SKM-1 (cell line): ENCODE results near the gene IHH.
A peak's percentile ranks its signal among the peaks of the same experiment; 100 is the strongest.

Experiments used
- DNase-seq: peaks from one replicate; lab custom pipeline; 2025; ENCODE audit not compliant: unreplicated experiment; lab: John Stamatoyannopoulos, UW

The IHH gene

GRCh38 chr2:219078126-219078525 lies 17.4 kb upstream of the IHH start:
- no peak for DNase-seq

- peak; percentile 59 for DNase-seq
Measured at GRCh38 chr2:219076253-219076652, 15.5 kb upstream of the IHH start.

DNA sequence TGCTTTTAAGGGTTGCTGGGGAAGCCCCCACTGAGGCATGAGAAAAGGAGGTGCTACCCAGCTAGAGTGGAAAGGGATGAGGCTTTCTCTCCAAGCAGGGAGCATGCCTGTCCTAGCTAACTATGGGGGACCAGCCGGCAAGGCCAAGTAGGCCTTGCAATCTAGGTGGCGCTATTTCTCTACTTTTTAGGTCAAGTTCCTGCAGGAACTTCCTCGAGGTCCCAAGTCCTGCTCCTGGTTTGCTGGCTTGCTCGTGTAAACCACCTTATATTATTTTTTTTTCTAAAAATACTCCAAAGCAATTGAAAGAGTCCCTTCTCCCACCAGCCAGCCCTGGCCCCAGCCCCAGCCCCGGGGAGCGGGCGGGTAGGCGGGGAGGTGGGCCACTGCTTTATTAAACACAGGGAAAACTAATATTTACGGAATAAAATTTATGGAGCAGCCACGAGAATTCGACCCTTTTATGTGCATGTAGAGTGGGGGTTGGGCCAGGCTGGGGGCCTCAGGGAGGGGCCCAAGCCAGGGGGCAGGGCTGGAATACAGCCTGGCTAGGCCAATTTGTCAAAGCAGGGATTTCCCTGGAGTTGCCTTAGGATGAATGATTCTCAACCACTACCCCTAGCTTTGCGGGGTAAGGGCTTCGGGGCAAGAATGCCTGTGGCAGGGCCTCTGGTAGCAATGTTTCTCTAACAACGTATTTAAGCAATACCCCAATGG lies 12.8 kb upstream of the IHH start:
- peak; percentile 58 for DNase-seq

DNA sequence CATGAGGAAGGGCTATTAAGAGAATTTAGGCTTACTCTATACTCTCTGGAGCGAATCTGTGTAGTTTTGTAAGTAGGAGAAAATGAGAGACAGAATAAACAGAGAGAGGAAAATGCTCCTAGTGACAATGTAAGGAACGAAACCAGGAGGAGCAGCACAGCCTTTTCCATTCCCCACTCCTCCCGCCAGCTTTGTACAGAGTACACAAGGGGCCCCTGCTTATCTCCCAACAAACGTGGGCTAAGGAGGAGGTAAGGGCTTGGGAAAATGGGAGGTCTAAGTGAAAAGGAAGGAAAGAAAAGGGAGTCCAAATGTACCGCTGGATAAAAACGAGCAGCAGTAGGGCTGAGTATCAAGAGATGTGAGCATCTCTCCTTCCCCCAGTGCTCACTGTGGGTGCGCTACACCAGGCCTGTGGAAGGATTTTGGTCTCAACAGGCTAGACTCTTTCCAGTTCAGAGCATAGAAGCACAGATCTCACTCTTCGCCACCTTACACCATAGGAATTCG lies 12.1 kb upstream of the IHH start:
- no peak for DNase-seq

- no peak for DNase-seq
Measured at GRCh38 chr2:219071131-219071816, 10.6 kb upstream of the IHH start.

DNA sequence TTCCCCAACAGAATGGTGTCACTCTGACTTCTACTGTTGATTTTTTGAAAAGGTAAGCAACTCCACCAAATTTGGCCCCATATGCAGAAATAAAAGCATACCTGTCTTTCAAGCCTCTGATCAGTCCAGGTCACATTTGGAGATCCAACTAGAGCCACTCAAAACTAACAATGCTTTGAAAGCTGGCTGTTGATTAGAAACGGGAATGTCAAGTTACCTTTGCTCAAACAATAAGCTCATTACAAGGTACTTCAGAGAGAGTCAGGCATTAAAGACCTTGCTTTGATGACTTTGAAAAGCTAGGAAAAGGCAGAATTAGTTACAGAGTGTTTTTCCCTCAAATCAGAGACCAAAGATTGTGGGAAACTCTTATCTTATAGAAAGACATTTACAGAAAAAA lies 4.8 kb upstream of the IHH start:
- no peak for DNase-seq

GRCh38 chr2:219062081-219062480 lies 1.4 kb upstream of the IHH start:
- DNase-seq = no peak

DNA sequence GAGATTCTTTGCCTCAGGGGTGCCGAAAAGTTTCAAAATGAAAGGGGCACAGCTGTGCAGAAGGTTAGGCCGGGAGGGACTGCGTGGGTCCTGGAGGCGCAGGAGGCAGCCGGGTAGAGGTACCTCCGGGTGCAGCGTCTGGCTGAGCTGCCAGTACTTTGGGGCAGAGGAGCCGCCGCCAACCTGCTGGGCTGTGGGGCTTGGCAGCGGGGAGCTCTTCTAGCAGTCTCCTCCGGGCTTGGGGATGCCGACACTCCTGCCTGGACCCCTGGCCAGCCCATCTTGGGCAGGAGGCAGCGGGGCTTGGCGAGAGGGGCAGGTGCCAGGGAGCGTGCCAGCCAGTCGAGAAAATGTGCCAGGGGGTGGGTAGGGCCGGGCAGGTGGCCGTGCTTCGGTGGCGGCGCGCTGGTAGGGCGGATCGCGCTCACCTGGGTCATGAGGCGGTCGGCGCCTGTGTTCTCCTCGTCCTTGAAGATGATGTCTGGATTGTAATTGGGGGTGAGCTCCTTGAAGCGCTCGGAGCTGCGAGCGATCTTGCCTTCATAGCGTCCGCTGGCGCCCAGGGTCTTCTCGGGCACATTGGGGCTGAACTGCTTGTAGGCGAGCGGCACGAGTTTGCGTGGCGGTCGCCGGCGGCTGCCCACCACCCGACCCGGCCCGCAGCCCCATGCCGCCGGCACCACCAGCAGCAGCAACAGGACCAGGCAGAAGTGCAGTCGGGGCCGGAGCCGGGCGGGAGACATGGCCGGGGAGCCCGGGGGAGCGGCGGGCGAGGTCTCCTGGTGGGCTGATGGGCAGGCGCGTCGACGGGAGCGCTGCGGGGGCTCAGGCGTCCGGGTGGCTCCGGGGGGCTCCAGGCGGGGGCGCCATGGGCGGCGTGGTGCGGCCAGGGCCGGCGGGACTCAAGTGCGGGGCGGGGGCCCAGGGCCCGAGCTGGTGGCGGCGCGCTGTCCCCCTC lies 717 bp downstream of the IHH start:
- DNase-seq = no peak

DNA sequence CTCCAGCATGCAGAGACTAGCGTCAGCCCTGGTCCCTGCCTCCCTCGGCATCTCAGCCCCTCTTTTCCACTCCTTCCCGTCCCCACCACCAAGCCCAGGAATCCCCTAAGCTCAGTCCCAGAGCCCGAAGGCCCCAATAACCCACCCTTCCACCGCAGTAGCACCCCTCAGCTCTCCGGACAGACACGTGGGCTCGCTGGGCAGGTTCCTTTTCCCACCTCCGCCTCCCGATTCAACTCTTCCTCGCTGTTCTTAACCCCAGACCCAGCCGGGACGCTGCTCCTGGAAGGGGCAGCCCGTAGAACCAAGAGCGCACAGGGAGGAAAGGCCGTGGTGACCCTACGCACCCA lies 1.4 kb downstream of the IHH start:
- DNase-seq = no peak

- no peak for DNase-seq
Measured at GRCh38 chr2:219058541-219059374, 2.0 kb downstream of the IHH start.

- DNase-seq = peak; percentile 19
Measured at GRCh38 chr2:219057709-219058540, 2.8 kb downstream of the IHH start.

GRCh38 chr2:219056896-219057708 lies 3.6 kb downstream of the IHH start:
- no peak for DNase-seq

DNA sequence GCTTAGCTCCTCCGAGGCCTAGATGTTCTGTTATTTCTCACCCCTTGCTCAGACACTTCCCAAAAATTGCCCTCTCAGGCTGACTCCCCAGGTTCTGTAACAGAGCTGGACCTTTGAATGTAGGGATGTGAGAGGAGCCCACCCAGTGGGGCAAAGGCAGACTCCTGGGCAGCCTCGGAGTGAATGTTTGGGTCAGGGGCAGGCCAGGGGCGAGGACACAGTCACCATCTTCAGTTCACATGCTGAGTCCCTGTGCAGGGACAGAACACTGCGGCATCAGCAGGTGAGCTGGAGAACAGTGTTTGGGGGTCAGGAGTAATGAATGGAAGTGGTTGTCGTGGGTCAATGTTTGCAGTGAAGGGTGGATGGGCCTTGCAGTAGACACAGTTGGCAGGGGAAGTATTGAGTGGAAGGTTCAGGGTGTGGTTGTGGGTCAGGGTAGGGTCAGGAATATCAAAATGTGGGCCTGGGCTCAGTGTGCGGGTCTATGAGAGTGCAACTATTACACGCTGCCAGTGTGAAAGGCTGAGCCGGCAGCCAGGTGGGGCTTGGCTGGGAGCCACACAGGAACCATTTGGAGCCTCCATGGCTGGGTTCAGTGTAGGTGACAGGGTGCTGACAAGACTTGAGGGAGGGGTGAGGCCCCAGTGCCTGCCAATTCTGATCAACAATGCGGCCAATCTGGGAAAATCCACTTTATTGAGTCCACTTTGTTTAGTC lies 4.4 kb downstream of the IHH start:
- DNase-seq = no peak

GRCh38 chr2:219054956-219055903 lies 5.5 kb downstream of the IHH start:
- DNase-seq = no peak

- DNase-seq = no peak
Measured at GRCh38 chr2:219049282-219049681, 11.4 kb downstream of the IHH start.

DNA sequence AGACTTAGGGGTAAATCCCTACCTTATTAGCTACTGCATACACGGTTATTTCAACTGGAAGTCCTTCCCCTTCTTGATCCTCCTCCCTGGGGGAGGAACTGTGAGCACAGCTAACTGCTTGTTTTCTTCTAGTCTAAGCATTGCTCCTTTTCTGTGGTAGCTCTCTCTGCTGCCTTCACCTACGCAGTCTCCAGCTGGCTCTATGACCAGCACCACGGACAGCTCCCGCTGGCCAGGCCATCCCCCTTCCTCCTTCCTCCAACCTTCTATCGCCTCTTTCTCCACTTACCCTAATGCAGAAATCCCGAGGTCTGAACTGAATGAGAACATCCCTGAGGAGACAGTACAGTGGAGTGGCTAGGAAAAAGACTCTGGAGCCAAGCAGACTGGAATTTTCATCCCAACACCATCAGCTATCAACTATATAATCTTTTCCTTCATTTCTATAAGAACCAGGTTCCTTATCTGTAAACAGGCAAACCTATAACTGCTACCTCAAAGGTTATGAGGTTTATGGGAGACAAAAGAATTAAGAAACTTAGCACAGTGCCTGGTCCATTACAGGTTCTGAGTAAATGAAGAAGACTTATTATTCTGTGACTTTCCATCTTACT lies 14.7 kb downstream of the IHH start:
- DNase-seq = no peak

DNA sequence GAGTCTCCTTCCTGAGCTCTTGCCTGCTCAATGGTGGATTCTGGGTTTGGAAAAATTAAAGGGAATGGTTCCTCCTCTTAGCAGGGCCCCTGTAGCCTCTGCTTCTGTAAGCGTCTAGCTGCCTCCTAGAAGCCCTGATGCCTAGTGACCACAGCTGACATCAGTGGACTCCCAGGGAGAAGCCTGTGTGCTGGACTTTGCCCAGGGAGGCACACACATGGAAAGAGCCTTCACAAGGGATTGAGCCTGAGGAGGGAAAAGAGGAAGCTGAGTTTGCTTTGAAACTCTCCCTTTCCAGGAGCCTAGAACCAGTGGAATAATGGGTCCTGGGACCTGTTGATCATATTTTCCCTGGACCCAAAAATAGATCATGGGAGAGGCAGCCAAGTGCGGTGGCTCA lies 18.0 kb downstream of the IHH start:
- no peak for DNase-seq
